ENCODE data around the gene PRM1.

GRCh38 chr16:11302977-11303376, 21.8 kb upstream of the PRM1 start:
- TF ChIP-seq POLR2A (IDR thresholded peaks at IDR 0.05; ENCODE audit: low read length) (no peak), GATA1 (IDR thresholded peaks at IDR 0.05; ENCODE audit: low read depth, low read length) (no peak)
